Thyroid gland (tissue), 4 donors: ENCODE data around the gene RPL18. TPM values are rescaled to one million over a fixed set of nuclear protein-coding genes. Genes with fewer than 3 reads are reported as not detected.
"Not testable (repeated sequence)": the region's sequence is repeated elsewhere in the genome, so short reads cannot be mapped to it uniquely, and the experiment has no call there.

ENCODE experiments used
- DNase-seq, 2 donors: peaks; one replicate each; pipeline ENCODE4 v3.0.0-alpha.2; 2019
- H3K27ac ChIP-seq, 3 donors: fragments of 200-600 bp; sonication (generic); 1 replicate in 2 of 3; 2 replicates in 1 of 3; pipeline ENCODE4 v1.5.1; 2016 to 2019; ENCODE audit warnings: mild to moderate bottlenecking in 1 of 3, moderate library complexity in 1 of 3
- H3K27me3 ChIP-seq: fragments of 200-600 bp; sonication (generic); one replicate; pipeline ENCODE4 v1.5.1; 2019
- H3K36me3 ChIP-seq, 2 donors: fragments of 200-600 bp; sonication (generic); one replicate each; pipeline ENCODE4 v1.5.1; 2016 to 2019
- H3K4me1 ChIP-seq, 2 donors: fragments of 200-600 bp; sonication (generic); one replicate each; pipeline ENCODE4 v1.5.1; 2017 to 2019
- H3K4me3 ChIP-seq, 3 donors: fragments of 200-600 bp; sonication (generic); replicated peaks in 1 of 3; 1 replicate in 2 of 3; 2 replicates in 1 of 3; pipeline ENCODE4 v1.5.1; 2016; ENCODE audit warnings: mild to moderate bottlenecking in 1 of 3
- H3K9me3 ChIP-seq: fragments of 200-600 bp; sonication (generic); one replicate; pipeline ENCODE4 v1.5.1; 2017
- CTCF ChIP-seq, 6 experiments: fragments of 200-600 bp in 3 of 6; fragments of 450-650 bp in 3 of 6; sonication (generic) in 3 of 6; IDR thresholded peaks; one replicate each; pipeline ENCODE4 v1.5.1; 2016 to 2019; ENCODE audit warnings: antibody characterized with exemption in 6 of 6, mild to moderate bottlenecking in 2 of 6, inconsistent platforms in 1 of 6, moderate library complexity in 1 of 6
- POLR2A ChIP-seq, 2 donors: fragments of 450-650 bp; IDR thresholded peaks; one replicate each; pipeline ENCODE4 v1.6.1; 2017; ENCODE audit warnings: antibody characterized with exemption in 2 of 2, mild to moderate bottlenecking in 2 of 2, moderate library complexity in 1 of 2
- WGBS, 2 donors: methylation state at CpG; one replicate each; pipeline ENCODE4 v1.1.5; 2017; 5-methylcytosine and 5-hydroxymethylcytosine counted together
- intact Hi-C: fragments of 100-400 bp; cut with DNase I; formaldehyde crosslinking; loops from one replicate; pipeline ENCODE4 v1.15.1; 2023
- total RNA-seq, 4 donors: library from RNA; depleted of rRNA; stranded (reverse); fragments of >200 nt; gene quantifications; one replicate each; pipeline ENCODE4 v1.2.3, GENCODE V29; 2016

RPL18 gene
- total RNA-seq, 4 donors from 2014 or later: 1,845 to 2,426 (median 1,951) TPM

GRCh38 chr19:48663667-48664066 lies 44.7 kb upstream of the RPL18 start:
- Histone ChIP-seq H3K4me3 (no peak overlapping the region), H3K4me1 (peaks cover 0 to 3% of the 10 kb centered on the region in 2 donors), H3K27ac (no peak overlapping the region), H3K9me3 (no peaks in the 10 kb centered on the region), H3K27me3 (no peaks in the 10 kb centered on the region), H3K36me3 (no peaks in the 10 kb centered on the region)
- intact Hi-C loops: no loop called here
- no peak for DNase-seq
- 96 to 100% methylated on average over 4 of the region's 4 CpGs for WGBS, 2 donors
- no peak for TF ChIP-seq CTCF (IDR thresholded peaks at IDR 0.05)
- no peak for TF ChIP-seq POLR2A (IDR thresholded peaks at IDR 0.05)

- Histone ChIP-seq H3K27ac (no peak overlapping the region), H3K4me1 (peaks cover 0 to 3% of the 10 kb centered on the region in 2 donors), H3K4me3 (no peak overlapping the region), H3K36me3 (no peaks in the 10 kb centered on the region), H3K9me3 (no peaks in the 10 kb centered on the region), H3K27me3 (no peaks in the 10 kb centered on the region)
- WGBS, 2 donors: 90 to 98% methylated on average over 18 to 42 of the region's 50 CpGs
- intact Hi-C loops: no loop called here
- DNase-seq: no peak
- TF ChIP-seq CTCF (IDR thresholded peaks at IDR 0.05) (no peak), POLR2A (IDR thresholded peaks at IDR 0.05) (no peak)
Observed at GRCh38 chr19:48661711-48662090, 42.7 kb upstream of the RPL18 start.

- peak overlapping the region in 1 of 3 donors; percentile 41 for H3K27ac ChIP-seq
- intact Hi-C loops: no loop called here
- TF ChIP-seq POLR2A (IDR thresholded peaks at IDR 0.05) (no peak), CTCF (IDR thresholded peaks at IDR 0.05) (no peak)
- no peaks in the 10 kb centered on the region for H3K27me3 ChIP-seq
- H3K9me3 ChIP-seq: no peaks in the 10 kb centered on the region
- no peak overlapping the region for H3K4me3 ChIP-seq
- DNase-seq: peak; percentile 72 to 75
- H3K4me1 ChIP-seq: peaks cover 0 to 3% of the 10 kb centered on the region in 2 donors
- no peaks in the 10 kb centered on the region for H3K36me3 ChIP-seq
- WGBS, 2 donors: 68 to 74% methylated on average over 31 to 35 of the region's 35 CpGs
Observed at GRCh38 chr19:48660852-48661710, 42.1 kb upstream of the RPL18 start.

GRCh38 chr19:48659768-48660167 lies 40.8 kb upstream of the RPL18 start:
- DNase-seq: no peak
- Histone ChIP-seq H3K9me3 (no peaks in the 10 kb centered on the region), H3K27ac (no peak overlapping the region), H3K36me3 (no peaks in the 10 kb centered on the region), H3K4me1 (peaks cover 0 to 3% of the 10 kb centered on the region in 2 donors), H3K4me3 (no peak overlapping the region), H3K27me3 (no peaks in the 10 kb centered on the region)
- WGBS, 2 donors: 82 to 84% methylated on average over 5 of the region's 5 CpGs
- intact Hi-C loops: no loop called here
- no peak for TF ChIP-seq POLR2A (IDR thresholded peaks at IDR 0.05)
- TF ChIP-seq CTCF (IDR thresholded peaks at IDR 0.05): no peak

- Histone ChIP-seq H3K9me3 (no peaks in the 10 kb centered on the region), H3K36me3 (no peaks in the 10 kb centered on the region), H3K27me3 (no peaks in the 10 kb centered on the region), H3K27ac (no peak overlapping the region), H3K4me3 (no peak overlapping the region), H3K4me1 (peaks cover 0 to 3% of the 10 kb centered on the region in 2 donors)
- 87 to 97% methylated on average over 6 of the region's 6 CpGs for WGBS, 2 donors
- TF ChIP-seq CTCF (IDR thresholded peaks at IDR 0.05): no peak
- no peak for TF ChIP-seq POLR2A (IDR thresholded peaks at IDR 0.05)
- intact Hi-C loops: no loop called here
- DNase-seq: no peak
Observed at GRCh38 chr19:48658483-48658882, 39.5 kb upstream of the RPL18 start.

- DNase-seq, H3K4me1 ChIP-seq, intact Hi-C loops, H3K27me3 ChIP-seq, H3K27ac ChIP-seq, H3K36me3 ChIP-seq, H3K9me3 ChIP-seq, H3K4me3 ChIP-seq: not testable (repeated sequence)
- 90 to 96% methylated on average over 5 of the region's 5 CpGs for WGBS, 2 donors
Observed at GRCh38 chr19:48657828-48658227, 38.9 kb upstream of the RPL18 start.
